HepG2 (cell line): Measurements from ENCODE around the gene SMURF1. TPM values are rescaled to one million over a fixed set of nuclear protein-coding genes. Genes with fewer than 3 reads are reported as not detected.

Experiments
- ATAC-seq: fragments of 200-7000 bp; cut with Tn5 transposase; 3 replicates; pipeline ENCODE4 v1.9.1; 2020; ENCODE audit warnings: mild to moderate bottlenecking, moderate library complexity
- BruUV-seq: library from RNA; stranded (reverse); fragments of 400-500 nt; replicated peaks from 2 replicates; lab custom pipeline; 2021; lab: Mats Ljungman, UMichigan
- CTCF ChIA-PET: fragments of 300-600 bp; formaldehyde crosslinking; extraction: SDS; loops from one replicate; lab custom pipeline; 2021; ENCODE audit warnings: low total read pairs, inconsistent platforms, low intra/inter-chr PET ratio; lab: Yijun Ruan, JAX
- POLR2A ChIA-PET: fragments of 350-600 bp; sonication (Branson Sonifier 250); formaldehyde crosslinking; loops from one replicate; lab custom pipeline; 2020; ENCODE audit warnings: antibody characterized with exemption, inconsistent platforms; lab: Yijun Ruan, JAX
- DNase-seq: peaks from one replicate; pipeline ENCODE4 v3.0.0-alpha.2; 2015; ENCODE audit warnings: low spot score
- FAIRE-seq: peaks from 3 replicates; lab custom pipeline; 2011; peaks lifted over from hg19 to GRCh38; lab: Jason Lieb, UNC
- H2AFZ ChIP-seq: one replicate; pipeline ENCODE4 v1.6.1; 2011; ENCODE audit warnings: low read length, inconsistent platforms
- H3K27ac ChIP-seq: fragments of 300-600 bp; 3 replicates; pipeline ENCODE4 v1.8.0; 2011; ENCODE audit warnings: mixed run types, mild to moderate bottlenecking, mixed read lengths, low read length, inconsistent platforms; ENCODE audit not compliant: insufficient read depth; ENCODE audit errors: extremely low read length
- H3K27me3 ChIP-seq, 2 experiments: fragments of 200-600 bp in 1 of 2; 2 replicates in 1 of 2; 3 replicates in 1 of 2; pipeline versions ENCODE4 v1.6.0 to v1.8.0; 2011; ENCODE audit warnings: low read length in 2 of 2, mild to moderate bottlenecking in 2 of 2, moderate library complexity in 2 of 2, inconsistent platforms in 1 of 2; ENCODE audit not compliant: insufficient read depth in 2 of 2, control insufficient read depth in 1 of 2
- H3K36me3 ChIP-seq, 2 experiments: fragments of 200-600 bp in 1 of 2; replicated peaks in 1 of 2; 2 replicates in 1 of 2; 3 replicates in 1 of 2; pipeline versions ENCODE4 v1.5.1 to v1.8.0; 2011; ENCODE audit warnings: low read length in 2 of 2, inconsistent platforms in 1 of 2; ENCODE audit not compliant: insufficient read depth in 2 of 2, control insufficient read depth in 1 of 2
- H3K4me1 ChIP-seq: 2 replicates; pipeline ENCODE4 v1.5.1; 2012; ENCODE audit warnings: low read length, inconsistent platforms; ENCODE audit not compliant: insufficient read depth
- H3K4me2 ChIP-seq: 2 replicates; pipeline ENCODE4 v1.6.0; 2011; ENCODE audit warnings: low read depth, low read length, inconsistent platforms
- H3K4me3 ChIP-seq, 3 experiments: fragments of 200-600 bp in 1 of 3; sonication (generic), shearing (Covaris generic) in 1 of 3; replicated peaks in 1 of 3; 2 replicates each; pipeline ENCODE4 v1.5.1; 2011 to 2016; ENCODE audit warnings: low read length in 3 of 3, inconsistent platforms in 2 of 3, low read depth in 2 of 3, mild to moderate bottlenecking in 2 of 3, control low read depth in 1 of 3, mixed read lengths in 1 of 3; ENCODE audit not compliant: insufficient read depth in 1 of 3
- H3K79me2 ChIP-seq: one replicate; pipeline ENCODE4 v1.6.1; 2011; ENCODE audit warnings: low read length, inconsistent platforms; ENCODE audit not compliant: insufficient read depth
- H3K9ac ChIP-seq: 2 replicates; pipeline ENCODE4 v1.6.0; 2011; ENCODE audit warnings: mild to moderate bottlenecking, low read depth, low read length, inconsistent platforms; ENCODE audit not compliant: insufficient read depth
- H3K9me3 ChIP-seq: 2 replicates; pipeline ENCODE4 v1.5.1; 2012; ENCODE audit warnings: mild to moderate bottlenecking, low read length
- H4K20me1 ChIP-seq: 2 replicates; pipeline ENCODE4 v1.6.0; 2011; ENCODE audit warnings: inconsistent platforms, mild to moderate bottlenecking, low read length, moderate library complexity; ENCODE audit not compliant: insufficient read depth
- ARHGAP35 ChIP-seq: sonication (generic); formaldehyde crosslinking; IDR thresholded peaks from 2 replicates; pipeline ENCODE4 v1.9.0; 2022; ENCODE audit warnings: mild to moderate bottlenecking, inconsistent platforms, moderate library complexity, missing genetic modification reagents, borderline replicate concordance
- FOSL2 ChIP-seq: sonication (generic); formaldehyde crosslinking; IDR thresholded peaks from 2 replicates; pipeline ENCODE4 v1.4.0; 2020; ENCODE audit warnings: missing genetic modification reagents
- GTF2F1 ChIP-seq: fragments of 150-350 bp; IDR thresholded peaks from 2 replicates; pipeline ENCODE4 v1.6.1; 2014; ENCODE audit warnings: low read length
- MTA1 ChIP-seq: sonication (generic); formaldehyde crosslinking; IDR thresholded peaks from 2 replicates; pipeline ENCODE4 v1.4.0; 2020; ENCODE audit warnings: missing genetic modification reagents, mild to moderate bottlenecking, borderline replicate concordance
- MXD3 ChIP-seq: IDR thresholded peaks from 2 replicates; pipeline ENCODE4 v1.6.1; 2016; ENCODE audit warnings: mild to moderate bottlenecking, missing biosample characterization, missing genetic modification reagents
- RNF2 ChIP-seq: fragments of 450-650 bp; conservative IDR thresholded peaks from 2 replicates; pipeline ENCODE4 v1.6.1; 2016; ENCODE audit warnings: low read depth
- ZBTB33 ChIP-seq: sonication (generic); formaldehyde crosslinking; IDR thresholded peaks from 2 replicates; pipeline ENCODE4 v1.4.0; 2020; ENCODE audit warnings: missing genetic modification reagents
- ZMYM3 ChIP-seq: sonication (generic); formaldehyde crosslinking; IDR thresholded peaks from 2 replicates; pipeline ENCODE4 v1.5.1; 2020; ENCODE audit warnings: mild to moderate bottlenecking, missing genetic modification reagents
- ZNF160 ChIP-seq: sonication (generic); formaldehyde crosslinking; IDR thresholded peaks from 2 replicates; pipeline ENCODE4 v1.8.0; 2022; ENCODE audit warnings: mild to moderate bottlenecking, inconsistent platforms, missing genetic modification reagents
- ZNF780A ChIP-seq: sonication (generic); formaldehyde crosslinking; IDR thresholded peaks from 2 replicates; pipeline ENCODE4 v1.8.0; 2022; ENCODE audit warnings: mild to moderate bottlenecking, missing genetic modification reagents, moderate library complexity
- ZSCAN30 ChIP-seq: sonication (generic); formaldehyde crosslinking; IDR thresholded peaks from 2 replicates; pipeline ENCODE4 v1.5.0; 2020; ENCODE audit warnings: mild to moderate bottlenecking, missing genetic modification reagents
- WGBS: methylation state at CpG from one replicate; pipeline ENCODE4 v1.1.6; 2017; ENCODE audit warnings: low lambda C conversion rate; 5-methylcytosine and 5-hydroxymethylcytosine counted together
- in situ Hi-C: cut with HindIII; loops from 2 replicates; pipeline ENCODE4 v1.10.0; 2017; ENCODE audit warnings: low pct_unique_long_range_greater_than_20kb; ENCODE audit not compliant: extremely low pct_ligation_motif_present
- intact Hi-C: fragments of 100-400 bp; cut with micrococcal nuclease; formaldehyde crosslinking; loops from one replicate; pipeline ENCODE4 v1.10.0; 2022; ENCODE audit not compliant: unreplicated experiment
- polyA plus RNA-seq, 8 experiments: library from polyadenylated mRNA; depleted of rRNA in 3 of 8; stranded (reverse) in 7 of 8; unstranded in 1 of 8; fragments of >200 nt; fragmentation: Illumina TruSeq in 4 of 8; extraction: Trizol in 4 of 8; gene quantifications; 2 replicates each; pipeline versions ENCODE4 v1.2.1 to v1.2.3, GENCODE V29; 2011 to 2016; ENCODE audit warnings: low read depth in 4 of 8, missing spikeins in 1 of 8, mixed read lengths in 1 of 8; ENCODE audit not compliant: insufficient read depth in 1 of 8
- total RNA-seq, 5 experiments: library from RNA; depleted of rRNA; stranded (reverse); fragments of >200 nt; fragmentation: Illumina TruSeq; extraction: Trizol; gene quantifications; 2 replicates each; pipeline ENCODE4 v1.2.3, GENCODE V29; 2016; ENCODE audit warnings: low read depth in 1 of 5
- TF ChIP-seq, protein P1 (sequence below): sonication (generic); formaldehyde crosslinking; IDR thresholded peaks from 2 replicates; pipeline ENCODE4 v1.4.0; 2020; ENCODE audit warnings: mild to moderate bottlenecking, missing genetic modification reagents
- TF ChIP-seq, protein P2 (sequence below): sonication (generic); formaldehyde crosslinking; conservative IDR thresholded peaks from 2 replicates; pipeline ENCODE4 v1.4.0; 2020; ENCODE audit warnings: missing genetic modification reagents

Gene SMURF1
- total and polyA plus RNA-seq, 2 of the 13 experiments (the other 11 are each of a cell fraction or from before 2014, with no cell fraction given), result 8.3 to 11.1 TPM

DNA sequence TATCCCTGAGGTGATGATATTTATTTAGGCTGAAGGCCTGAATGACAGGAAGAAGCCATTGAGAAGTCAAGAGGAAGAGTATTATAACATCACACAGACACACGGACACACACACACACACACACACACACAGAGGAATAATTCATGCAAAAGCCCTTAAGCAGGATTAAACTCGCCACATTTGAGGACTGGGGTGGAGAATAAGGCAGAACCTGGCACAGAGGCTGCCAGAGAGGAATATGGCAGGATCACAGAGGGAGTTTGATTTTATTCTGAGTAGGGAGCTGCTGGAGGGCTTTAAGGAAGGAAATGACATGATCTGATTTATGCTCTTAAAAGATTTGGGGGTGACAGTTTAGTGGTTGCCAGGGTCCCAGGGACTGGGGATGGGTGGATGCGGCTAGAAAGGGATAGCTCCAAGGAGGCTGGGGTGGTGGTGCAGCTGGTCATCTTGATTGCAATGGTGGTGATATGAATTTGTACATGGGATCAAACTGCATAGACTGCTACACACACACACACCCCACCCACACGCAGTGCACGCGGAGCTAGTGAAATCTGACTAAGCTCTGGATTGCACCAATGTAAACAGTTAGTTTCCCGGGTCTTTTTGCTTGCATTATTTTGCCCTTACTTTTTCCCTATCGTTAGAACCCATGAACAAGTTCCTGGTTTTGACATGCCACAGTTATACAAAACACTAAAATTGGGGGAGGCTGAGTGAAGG lies 11.2 kb downstream of the SMURF1 start:
- Histone ChIP-seq H3K4me1 (peaks cover 64% of the 10 kb centered on the region), H4K20me1 (peaks cover 11% of the 10 kb centered on the region; the same call in 1 of the 2 replicates), H3K36me3 (no peaks in the 10 kb centered on the region), H3K4me3 (no peak overlapping the region), H3K27me3 (no peaks in the 10 kb centered on the region), H3K4me2 (no peak overlapping the region), H3K79me2 (peaks cover 94% of the 10 kb centered on the region), H2AFZ (no peak overlapping the region), H3K27ac (no peak overlapping the region), H3K9me3 (no peaks in the 10 kb centered on the region), H3K9ac (no peak overlapping the region)
- BruUV-seq, result no TSS peak
- ChIA-PET POLR2A (interaction anchor here (0.6 to 1.0 kb wide), 2 partner anchors 10 to 192 kb away, joined by 3 to 6 read pairs; no protein-coding TSS in a partner anchor), CTCF (no interaction called here)
- ATAC-seq, result no peak
- in situ Hi-C loops (no loop called here), intact Hi-C loops (no loop called here)
- WGBS, result 83% methylated on average over 8 of the region's 8 CpGs
- FAIRE-seq, result no peak
- TF ChIP-seq FOSL2 (CRISPR knock-in tag), result peak; percentile 38; the same call in 1 of the 2 replicates
- peak; percentile 93 for TF ChIP-seq ZBTB33 (CRISPR knock-in tag)
- no peak for TF ChIP-seq ZNF160
- peak; percentile 21 for DNase-seq

GRCh38 chr7:99131290-99131689 lies 12.6 kb downstream of the SMURF1 start:
- Histone ChIP-seq H2AFZ (no peak overlapping the region), H3K9ac (no peak overlapping the region), H3K27ac (no peak overlapping the region), H3K9me3 (no peaks in the 10 kb centered on the region), H3K4me3 (no peak overlapping the region), H3K27me3 (no peaks in the 10 kb centered on the region), H3K79me2 (peaks cover 90% of the 10 kb centered on the region), H3K4me1 (peaks cover 61% of the 10 kb centered on the region), H3K36me3 (no peaks in the 10 kb centered on the region), H3K4me2 (no peak overlapping the region), H4K20me1 (peaks cover 14% of the 10 kb centered on the region; the same call in 1 of the 2 replicates)
- ChIA-PET CTCF (no interaction called here), POLR2A (interaction anchor here (1.3 kb wide), 1 partner anchor 43 kb away, joined by 3 read pairs; no protein-coding TSS in a partner anchor)
- no peak for ATAC-seq
- in situ Hi-C loops (no loop called here), intact Hi-C loops (no loop called here)
- FAIRE-seq, result no peak
- BruUV-seq, result no TSS peak
- WGBS, result 96% methylated on average over 2 of the region's 2 CpGs
- DNase-seq, result no peak
- TF ChIP-seq GTF2F1 (no peak), ARHGAP35 (no peak), ZSCAN30 (CRISPR knock-in tag) (no peak), ZNF780A (no peak), ZMYM3 (CRISPR knock-in tag) (no peak), MXD3 (CRISPR knock-in tag) (no peak), RNF2 (no peak), MTA1 (no peak)
- TF ChIP-seq, protein P1, sequence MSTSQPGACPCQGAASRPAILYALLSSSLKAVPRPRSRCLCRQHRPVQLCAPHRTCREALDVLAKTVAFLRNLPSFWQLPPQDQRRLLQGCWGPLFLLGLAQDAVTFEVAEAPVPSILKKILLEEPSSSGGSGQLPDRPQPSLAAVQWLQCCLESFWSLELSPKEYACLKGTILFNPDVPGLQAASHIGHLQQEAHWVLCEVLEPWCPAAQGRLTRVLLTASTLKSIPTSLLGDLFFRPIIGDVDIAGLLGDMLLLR (CRISPR knock-in tag), result no peak
- TF ChIP-seq, protein P2, sequence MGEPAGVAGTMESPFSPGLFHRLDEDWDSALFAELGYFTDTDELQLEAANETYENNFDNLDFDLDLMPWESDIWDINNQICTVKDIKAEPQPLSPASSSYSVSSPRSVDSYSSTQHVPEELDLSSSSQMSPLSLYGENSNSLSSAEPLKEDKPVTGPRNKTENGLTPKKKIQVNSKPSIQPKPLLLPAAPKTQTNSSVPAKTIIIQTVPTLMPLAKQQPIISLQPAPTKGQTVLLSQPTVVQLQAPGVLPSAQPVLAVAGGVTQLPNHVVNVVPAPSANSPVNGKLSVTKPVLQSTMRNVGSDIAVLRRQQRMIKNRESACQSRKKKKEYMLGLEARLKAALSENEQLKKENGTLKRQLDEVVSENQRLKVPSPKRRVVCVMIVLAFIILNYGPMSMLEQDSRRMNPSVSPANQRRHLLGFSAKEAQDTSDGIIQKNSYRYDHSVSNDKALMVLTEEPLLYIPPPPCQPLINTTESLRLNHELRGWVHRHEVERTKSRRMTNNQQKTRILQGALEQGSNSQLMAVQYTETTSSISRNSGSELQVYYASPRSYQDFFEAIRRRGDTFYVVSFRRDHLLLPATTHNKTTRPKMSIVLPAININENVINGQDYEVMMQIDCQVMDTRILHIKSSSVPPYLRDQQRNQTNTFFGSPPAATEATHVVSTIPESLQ (CRISPR knock-in tag), result no peak
